HG02981 (cell line): ENCODE measurements around the gene C4orf51.
"Not testable (repeated sequence)": the region's sequence is repeated elsewhere in the genome, so short reads cannot be mapped to it uniquely, and the experiment has no call there.

ENCODE experiments used
- ATAC-seq: cut with Tn5 transposase; IDR thresholded peaks from one replicate; pipeline ENCODE4 v1.9.1; 2021; ENCODE audit warnings: mild to moderate bottlenecking, moderate library complexity; ENCODE audit not compliant: unreplicated experiment

Gene C4orf51

DNA sequence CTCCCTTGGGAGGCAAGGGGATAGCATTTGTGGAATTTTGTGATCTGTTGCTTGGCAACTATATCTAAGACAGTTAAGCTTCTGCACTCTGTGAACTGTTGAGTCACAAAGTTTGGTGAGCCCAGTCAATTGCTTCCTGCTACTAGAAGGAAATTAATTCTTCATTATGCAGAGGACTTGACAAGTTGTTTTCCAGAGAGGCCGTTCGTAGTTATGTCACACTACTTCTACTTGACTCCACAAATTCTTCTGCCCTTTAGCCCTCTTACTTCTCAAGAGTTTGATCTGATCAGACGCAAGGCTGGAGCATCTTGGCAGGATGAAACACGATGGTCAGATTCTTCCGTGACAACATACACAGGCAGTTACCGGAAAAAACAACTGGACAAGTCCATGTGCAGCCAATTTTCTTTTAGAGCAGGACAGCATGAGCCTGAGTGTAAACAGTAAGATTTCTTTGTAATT lies at the start of gene C4orf51:
Gene C4orf51, plus strand, starts transcription at position 156 of the 465 bp plus-strand sequence. Its CDS starts 58 bp downstream, at position 214.
- ATAC-seq = no peak

DNA sequence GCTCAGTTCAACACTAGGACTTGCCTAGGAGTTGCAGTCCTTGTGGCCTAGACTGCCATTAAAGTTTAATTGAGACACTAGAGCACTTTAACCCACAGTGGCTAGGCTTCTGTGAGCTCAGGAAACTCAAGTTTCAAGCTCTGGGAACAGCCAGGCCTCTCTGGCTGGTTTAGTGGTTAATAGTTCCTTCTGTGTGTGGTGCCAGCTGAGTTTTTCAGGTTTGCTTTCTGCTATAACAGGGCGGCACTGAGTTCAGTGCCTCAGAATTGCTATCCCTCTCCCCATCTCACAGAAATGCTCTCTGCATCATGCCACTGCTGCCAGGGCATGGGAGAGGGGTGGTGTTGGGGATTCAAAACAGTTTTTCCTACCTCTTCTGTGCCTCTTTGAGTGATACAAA lies 44.8 kb upstream of the C4orf51 start:
- ATAC-seq = no peak

DNA sequence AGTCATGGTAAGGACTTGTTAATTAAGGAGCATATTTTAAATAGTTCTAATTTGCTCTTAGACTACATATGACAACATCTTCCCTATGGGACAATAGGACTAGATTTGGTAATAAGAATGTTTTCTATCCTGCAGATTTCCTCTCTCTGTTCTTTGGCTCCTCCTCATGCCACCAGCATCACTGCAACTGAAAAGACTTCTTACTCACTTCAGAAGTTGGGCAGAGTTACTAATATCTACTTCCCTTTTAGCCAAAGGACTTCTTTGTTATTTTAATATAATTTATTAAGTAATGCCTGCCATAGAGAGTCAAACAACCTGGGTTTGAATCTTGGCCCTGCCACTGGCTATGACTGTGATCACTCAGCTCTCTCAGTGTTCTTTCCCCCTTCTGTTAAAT lies 44.3 kb upstream of the C4orf51 start:
- ATAC-seq = no peak

DNA sequence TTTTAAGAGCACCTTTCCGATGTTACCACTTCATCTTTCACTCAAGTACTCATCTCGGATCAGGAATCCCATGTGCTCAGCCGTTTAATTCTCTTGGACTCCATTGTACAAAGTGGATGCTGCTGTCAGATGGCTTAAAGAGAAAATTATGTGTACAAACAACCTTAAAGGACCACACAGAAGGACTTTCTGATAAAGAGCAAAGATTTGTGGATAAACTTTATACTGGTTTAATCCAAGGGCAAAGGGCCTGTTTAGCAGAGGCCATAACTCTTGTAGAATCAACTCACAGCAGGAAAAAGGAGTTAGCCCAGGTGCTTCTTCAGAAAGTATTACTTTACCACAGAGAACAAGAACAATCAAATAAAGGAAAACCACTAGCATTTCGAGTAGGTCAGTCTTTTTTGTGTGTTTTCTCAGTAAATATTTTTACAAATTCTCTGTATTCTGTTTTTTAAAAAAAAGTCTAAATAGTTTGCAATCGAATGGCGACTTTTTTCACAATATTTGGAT lies 40.7 kb upstream of the C4orf51 start:
- no peak for ATAC-seq

DNA sequence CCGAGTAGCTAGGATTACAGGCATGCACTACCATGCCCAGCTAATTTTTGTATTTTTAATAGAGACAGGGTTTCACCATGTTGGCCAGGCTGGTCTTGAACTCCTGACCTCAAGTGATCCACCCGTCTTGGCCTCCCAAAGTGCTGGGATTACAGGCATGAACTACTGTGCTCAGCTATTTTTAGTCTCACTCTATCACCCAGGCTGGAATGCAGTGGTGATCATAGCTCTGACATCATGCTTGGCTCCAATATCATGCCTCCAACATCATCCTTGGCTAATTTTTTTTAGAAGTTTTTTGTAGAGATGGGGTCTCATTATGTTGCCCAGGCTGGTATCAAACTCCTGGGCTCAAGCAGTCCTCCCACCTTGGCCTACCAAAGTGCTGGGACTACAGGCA lies 39.7 kb upstream of the C4orf51 start:
- not testable (repeated sequence) for ATAC-seq

DNA sequence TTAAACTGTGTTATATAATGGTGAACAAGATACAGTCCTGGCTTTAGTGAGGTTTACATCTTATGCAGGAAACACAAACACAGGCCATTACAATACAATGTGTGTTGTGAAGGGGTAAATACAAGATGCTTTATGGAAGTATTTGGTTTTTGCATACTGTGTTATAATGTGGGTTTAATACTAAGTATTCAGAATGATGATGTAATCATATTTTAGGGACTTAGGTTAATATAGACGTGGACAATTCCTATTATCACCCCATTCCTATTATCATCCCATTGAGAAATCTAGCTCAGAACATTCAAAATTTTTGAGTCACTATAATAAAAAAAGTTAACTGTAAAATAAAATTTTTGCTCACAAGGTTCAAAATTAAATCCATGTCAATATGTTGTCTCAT lies 36.7 kb upstream of the C4orf51 start:
- ATAC-seq = no peak

DNA sequence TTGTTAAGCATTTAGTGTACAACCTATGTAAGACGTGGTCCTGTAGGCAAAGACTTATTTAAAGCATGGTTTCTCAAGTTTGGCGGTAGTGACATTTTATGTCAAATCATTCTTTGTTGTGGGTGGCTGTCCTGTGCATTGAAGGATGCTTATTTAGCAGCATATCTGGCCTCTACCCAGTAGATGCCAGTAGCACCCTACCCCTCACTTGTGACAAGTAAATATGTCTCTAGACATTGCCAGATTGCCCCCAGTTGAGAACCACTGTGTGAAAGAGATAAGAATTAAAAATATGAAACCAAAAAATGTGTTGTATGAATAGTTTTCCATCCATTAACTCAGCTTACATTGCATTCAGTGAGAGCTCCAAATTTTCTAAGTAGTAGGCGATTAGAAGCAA lies 35.2 kb upstream of the C4orf51 start:
- no peak for ATAC-seq

DNA sequence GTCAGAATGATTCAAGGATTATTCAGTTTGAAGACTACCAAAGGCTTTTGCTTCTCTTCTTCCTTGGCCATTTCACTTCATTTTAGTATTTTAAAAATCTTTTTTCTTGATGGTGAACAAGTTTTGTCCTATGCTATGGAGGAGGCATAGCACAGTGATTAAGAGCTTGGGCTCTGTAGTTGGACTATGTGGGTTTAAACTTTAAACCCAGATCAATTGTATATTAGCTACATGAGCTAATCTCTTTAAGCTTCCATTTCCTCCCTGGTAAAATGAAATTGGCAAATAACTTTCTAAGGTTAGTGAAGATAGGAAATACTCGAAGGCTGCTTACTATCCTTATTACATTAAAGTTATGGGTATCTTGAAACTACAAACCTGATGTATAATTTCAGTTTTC lies 23.8 kb upstream of the C4orf51 start:
- ATAC-seq = no peak

DNA sequence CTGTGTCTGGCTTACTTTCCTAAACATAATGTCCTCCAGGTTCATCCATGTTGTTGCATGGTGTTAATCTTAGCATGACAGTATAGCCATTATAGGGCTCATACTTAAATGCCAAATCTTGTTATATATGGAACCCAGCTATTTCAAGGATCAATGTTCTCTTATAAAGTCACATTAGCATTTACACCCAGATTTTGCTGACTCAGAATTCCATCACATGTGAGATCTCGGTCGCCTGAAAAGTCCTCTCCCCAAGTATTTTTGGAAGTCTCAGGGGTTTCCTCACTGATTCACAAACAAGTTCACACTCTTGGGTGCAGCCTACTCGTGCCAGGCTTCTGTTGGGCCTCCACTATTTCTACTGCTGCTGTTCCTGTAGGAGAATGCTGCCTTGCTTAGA lies 19.9 kb upstream of the C4orf51 start:
- ATAC-seq = no peak

DNA sequence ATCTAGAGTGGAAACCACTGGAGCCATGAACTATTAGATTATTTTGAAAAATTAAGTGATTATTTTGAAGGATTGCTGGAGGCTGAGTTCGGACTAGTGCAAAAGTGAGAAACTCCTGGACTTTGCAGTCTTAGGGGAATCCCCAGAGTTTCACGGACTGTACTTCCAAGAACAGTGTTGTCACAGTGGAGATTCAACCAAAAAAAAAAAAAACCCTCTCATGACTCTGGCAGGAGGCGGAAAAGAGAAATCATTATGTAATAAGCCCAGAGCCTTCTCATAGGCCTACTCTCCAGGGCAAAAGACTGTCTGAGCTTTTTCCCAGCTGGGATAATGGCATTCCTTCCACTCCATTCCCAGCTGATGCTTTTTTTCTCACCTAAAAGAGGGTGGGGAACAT lies 16.8 kb upstream of the C4orf51 start:
- ATAC-seq = no peak

DNA sequence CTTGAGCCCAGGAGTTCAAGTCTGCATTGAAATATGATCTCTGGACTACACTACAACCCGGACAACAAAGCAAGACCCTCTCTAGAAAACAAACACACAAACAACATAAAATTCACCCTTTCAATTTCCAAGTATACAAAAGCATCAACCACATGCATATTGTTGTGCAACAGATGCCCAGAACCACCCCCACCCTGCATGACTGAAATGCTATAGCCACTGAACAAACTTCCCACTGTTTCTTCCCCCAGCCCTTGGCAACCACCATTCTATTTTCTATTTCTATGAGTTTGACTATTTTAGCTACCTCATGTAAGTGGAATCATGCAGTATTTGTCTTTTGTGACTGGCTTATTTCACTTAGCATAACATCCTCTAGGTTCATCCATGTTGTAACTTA lies 14.2 kb upstream of the C4orf51 start:
- ATAC-seq = no peak

DNA sequence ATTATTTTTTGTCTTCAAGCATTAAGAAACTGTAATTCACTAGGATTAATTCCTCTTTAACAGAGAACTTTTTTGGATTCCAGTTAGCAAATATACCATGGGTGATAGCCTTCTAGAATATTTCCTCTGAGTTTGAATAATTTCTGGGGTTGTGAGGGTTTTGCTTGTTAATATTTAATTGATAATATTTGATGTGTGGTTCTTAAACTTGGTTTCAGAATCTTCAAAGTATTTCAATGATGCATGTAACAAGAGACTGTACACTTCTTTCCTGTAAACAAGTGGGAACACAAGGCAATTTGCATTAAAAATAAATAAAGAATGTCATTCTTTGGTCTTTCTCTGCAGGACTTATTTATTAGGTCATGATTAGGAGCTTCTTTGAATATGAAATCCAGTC lies 9.5 kb upstream of the C4orf51 start:
- ATAC-seq = peak; percentile 69

DNA sequence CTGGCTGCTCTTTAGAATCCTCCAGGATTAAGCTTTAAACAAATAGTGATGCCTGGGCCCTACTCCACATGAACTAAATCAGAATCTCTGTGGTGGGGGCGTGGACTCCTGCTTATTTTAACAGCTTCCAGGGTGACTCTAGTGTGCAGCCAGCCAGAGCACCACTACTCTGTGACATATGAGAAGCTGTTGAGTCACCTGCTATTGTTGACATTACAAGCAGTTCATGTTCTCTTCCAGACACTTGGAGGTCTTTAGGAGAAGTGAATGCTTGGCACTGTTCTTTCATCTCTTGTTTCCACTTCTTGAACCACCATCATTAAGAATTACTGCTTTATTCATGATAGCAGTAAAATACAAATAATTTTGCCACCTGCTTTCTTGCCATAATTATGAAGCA lies 426 bp upstream of the C4orf51 start:
- no peak for ATAC-seq

DNA sequence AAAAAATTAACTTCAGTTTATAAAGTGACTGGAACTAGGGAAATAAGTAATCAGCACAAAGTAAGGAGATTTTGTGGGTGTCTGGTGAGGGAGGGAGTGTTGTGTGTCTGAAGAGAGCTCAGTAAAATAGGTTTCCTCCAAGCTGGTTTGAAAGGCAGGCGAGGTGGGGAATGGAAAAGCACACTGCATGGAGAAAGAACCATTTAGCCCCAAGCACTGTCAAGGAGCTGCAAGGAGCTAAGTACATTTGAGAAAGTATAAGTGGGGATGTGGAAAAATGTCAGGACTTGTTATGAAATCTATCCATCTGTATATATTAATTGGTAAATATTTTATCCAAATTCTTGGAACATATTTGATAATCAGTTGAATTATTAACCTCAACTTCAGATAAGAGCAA lies 956 bp downstream of the C4orf51 start:
- ATAC-seq = no peak

DNA sequence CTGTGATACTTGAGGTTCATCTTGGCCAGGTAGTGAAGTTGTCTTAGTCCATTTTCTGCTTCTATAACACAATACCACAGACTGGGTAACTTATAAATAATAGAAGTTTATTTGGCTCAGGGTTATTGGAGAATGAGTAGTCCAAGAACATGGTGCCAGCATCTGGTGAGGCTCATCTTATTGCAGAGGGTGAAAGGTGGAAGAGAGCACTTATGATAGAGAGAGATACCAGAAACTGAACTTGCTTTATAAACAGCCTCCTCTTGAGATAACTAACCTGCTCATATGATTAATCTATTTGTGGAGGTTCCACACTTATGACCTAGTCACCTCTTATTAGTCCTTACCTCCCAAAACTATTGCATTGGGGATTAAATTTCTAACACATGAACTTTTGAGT lies 1.6 kb downstream of the C4orf51 start:
- ATAC-seq = no peak

DNA sequence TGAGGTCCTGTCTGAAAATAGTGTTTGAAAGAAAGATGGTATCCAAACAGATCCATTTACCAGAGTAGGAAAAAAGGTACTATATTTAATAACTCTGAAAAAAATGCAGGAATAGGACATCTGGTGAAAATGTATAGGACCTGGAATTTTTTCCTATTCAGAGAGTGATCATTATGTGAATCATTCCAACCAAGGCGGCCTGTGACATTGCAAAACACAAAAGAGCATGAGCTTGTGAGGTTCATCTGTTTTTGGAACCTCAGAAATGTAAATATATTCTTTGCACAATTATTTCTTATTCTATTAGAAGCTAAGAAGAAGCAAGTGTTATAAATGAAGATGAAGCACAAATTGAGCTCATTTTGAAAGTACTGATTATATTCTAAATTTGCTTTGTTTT lies 2.0 kb downstream of the C4orf51 start:
- ATAC-seq = no peak

DNA sequence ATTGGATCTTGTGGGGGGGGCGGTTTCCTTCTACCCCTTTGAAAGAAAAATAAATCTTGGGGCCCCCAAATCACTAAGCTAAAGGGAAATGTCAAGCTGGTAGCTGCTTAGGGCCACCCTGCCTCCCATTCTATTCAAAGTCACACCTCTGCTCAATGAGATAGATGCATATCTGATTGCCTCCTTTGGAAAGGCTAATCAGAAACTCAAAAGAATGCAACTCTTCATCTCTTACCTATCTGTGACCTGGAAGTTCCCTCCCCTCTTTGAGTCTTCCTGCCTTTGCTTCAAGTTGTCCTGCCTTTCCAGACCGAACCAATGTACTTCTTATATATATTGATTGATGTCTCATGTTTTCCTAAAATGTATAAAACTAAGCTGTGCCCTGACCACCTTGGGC lies 7.0 kb downstream of the C4orf51 start:
- no peak for ATAC-seq

DNA sequence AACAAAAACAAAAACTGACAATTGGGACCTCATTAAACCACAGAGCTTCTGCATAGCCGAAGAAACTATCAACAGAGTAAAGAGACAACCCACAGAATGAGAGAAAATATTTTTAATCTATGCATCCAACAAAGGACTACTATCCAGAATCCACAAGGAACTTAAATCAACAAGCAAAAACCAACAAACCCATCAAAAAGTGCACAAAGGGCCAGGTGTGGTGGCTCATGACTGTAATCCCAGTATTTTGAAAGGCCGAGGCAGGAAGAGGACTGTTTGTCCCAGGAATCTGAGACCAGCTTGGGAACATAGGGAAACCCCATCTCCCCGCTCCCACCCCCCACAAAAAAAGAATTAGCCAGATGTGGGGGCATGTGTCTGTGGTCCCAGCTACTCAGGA lies 10.7 kb downstream of the C4orf51 start:
- ATAC-seq = no peak

DNA sequence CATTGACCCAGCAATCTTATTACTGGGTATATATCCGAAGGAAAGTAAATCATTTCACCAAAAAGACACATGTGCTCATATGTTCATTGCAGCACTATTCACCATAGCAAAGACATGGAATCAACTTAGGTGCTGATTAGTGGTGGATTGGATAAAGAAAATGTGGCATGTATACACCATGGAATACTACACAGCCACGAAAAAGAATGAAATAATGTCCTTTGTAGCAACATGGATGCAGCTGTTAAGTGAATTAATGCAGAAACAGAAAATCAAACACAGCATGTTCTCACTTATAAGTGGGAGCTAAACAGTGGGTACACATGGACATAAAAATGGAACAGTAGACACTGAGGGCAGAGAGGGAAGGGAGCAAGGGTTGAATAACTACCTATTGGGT lies 11.5 kb downstream of the C4orf51 start:
- ATAC-seq = not testable (repeated sequence)

DNA sequence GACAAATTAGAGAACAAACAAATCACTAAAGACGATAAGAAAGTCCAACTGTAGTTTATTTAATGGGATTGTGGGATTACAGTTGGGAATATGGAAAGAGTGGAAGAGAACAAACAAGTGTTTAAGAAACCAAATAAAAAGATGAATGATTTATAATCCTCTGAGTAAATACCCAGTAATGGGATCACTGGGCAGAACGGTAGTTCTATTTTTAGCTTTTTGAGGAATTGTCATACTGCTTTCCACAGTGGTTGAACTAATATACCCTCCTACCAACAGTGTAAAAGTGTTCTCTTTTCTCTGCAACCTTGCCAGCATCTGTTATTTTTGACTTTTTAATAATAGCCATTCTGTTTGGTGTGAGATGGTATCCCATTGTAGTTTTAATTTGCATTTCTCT lies 15.0 kb downstream of the C4orf51 start:
- ATAC-seq = no peak

DNA sequence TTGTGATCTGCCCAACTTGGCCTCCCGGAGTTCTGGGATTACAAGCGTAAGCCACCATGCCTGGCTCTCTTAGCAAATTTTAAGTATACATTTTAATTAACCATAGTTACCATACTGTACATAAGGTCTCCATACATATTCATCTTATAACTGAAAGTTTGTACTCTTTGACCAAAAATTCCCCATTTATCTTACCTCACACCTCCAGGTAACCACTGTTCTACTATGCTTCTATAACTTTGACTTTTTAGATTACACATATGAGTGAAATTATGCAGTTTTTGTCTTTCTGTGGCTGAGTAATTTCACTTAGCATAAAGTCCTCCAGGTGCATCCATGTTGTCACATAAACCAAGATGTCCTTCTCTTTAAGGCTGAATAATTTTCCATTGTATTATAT lies 17.4 kb downstream of the C4orf51 start:
- ATAC-seq = peak; percentile 53

DNA sequence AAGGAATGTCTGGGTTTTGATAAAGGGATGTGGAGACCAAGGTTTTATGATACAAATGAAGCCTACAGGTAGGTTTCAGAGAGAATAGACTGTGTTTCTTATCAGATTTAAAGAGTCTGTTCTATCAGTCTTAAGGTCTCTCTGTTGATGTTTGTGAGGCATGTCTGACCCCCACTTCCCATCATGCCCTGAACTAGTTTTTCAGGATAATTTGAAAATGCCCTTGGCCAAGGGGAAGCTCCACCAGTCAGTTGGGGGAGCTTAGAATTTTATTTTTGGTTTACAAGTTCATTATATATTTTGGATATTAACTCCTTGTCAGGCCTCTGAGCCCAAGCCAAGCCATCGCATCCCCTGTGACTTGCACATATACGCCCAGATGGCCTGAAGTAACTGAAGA lies 18.6 kb downstream of the C4orf51 start:
- ATAC-seq = no peak

DNA sequence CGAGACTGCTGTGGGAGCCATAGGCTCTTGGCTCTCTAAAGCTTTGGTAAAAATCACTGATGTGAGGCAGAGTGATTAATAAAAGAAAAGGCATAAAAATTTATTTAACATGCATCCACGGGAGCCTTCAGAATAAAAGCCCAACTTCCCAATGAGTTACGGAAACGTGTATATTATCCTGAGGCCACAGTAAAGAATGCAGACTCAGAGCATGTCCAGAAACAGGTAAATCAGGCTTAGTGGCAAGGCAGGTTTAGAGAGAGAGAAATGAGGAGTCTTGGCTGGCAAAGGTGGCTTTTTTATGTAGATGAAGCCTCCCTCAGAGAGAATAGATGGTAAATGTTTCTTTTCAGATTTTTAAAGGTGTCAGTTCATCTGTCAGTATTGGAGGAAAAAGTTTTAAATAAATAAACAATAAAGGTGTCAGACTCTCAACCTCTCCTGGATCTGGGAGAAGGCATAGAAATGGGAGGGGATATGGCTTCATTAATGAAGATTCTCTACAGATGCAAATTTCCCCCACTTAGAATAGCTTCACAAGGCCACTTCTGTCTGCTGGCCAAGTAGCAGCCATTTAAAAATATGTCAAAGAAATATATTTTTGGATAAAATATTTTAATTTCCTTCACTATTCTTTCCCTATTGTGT lies 24.0 kb downstream of the C4orf51 start:
- no peak for ATAC-seq
